B cell (primary cell): Measurements from ENCODE around the gene ELAVL2. TPM values are rescaled to one million over a fixed set of nuclear protein-coding genes. Genes with fewer than 3 reads are reported as not detected.

Source experiments
- ATAC-seq: fragments of 200-7000 bp; cut with Tn5 transposase; one replicate; pipeline ENCODE4 v1.10.0; 2021; ENCODE audit warnings: low read depth, mild to moderate bottlenecking, moderate number of reproducible peaks, moderate library complexity
- CTCF ChIA-PET: fragments of 350-600 bp; sonication (Branson Sonifier 250); formaldehyde crosslinking; loops from one replicate; lab custom pipeline; 2021; ENCODE audit warnings: antibody characterized with exemption, inconsistent platforms; lab: Charles Lee
- POLR2A ChIA-PET: fragments of 350-600 bp; sonication (Branson Sonifier 250); formaldehyde crosslinking; loops from one replicate; lab custom pipeline; 2021; ENCODE audit warnings: antibody characterized with exemption; lab: Charles Lee
- DNase-seq: peaks from one replicate; pipeline ENCODE4 v3.0.0; 2013
- H2AFZ ChIP-seq: 2 replicates; pipeline ENCODE4 v1.6.1; 2012; ENCODE audit warnings: mild to moderate bottlenecking, low read depth, low read length; ENCODE audit not compliant: insufficient read depth, poor library complexity, severe bottlenecking
- H3K27ac ChIP-seq, 2 donors: 1 replicate in 1 of 2; 2 replicates in 1 of 2; pipeline ENCODE4 v1.5.1; 2012 to 2013; ENCODE audit warnings: low read length in 2 of 2, mild to moderate bottlenecking in 2 of 2, moderate library complexity in 1 of 2
- H3K27me3 ChIP-seq, 4 experiments: fragments of 200-600 bp in 1 of 4; sonication (generic) in 1 of 4; replicated peaks in 1 of 4; 1 replicate in 2 of 4; 2 replicates in 2 of 4; pipeline versions ENCODE4 v1.6.1 to v1.7.0; 2013 to 2016; ENCODE audit warnings: low read length in 3 of 4, mild to moderate bottlenecking in 2 of 4, mixed read lengths in 1 of 4, moderate library complexity in 1 of 4; ENCODE audit not compliant: insufficient read depth in 4 of 4, control insufficient read depth in 3 of 4; ENCODE audit errors: control extremely low read depth in 1 of 4
- H3K36me3 ChIP-seq, 2 experiments: replicated peaks in 1 of 2; 1 replicate in 1 of 2; 2 replicates in 1 of 2; pipeline versions ENCODE4 v1.6.1 to v1.7.1; 2013; ENCODE audit warnings: low read length in 1 of 2; ENCODE audit not compliant: insufficient read depth in 2 of 2, control insufficient read depth in 1 of 2; ENCODE audit errors: control extremely low read depth in 1 of 2, extremely low read depth in 1 of 2
- H3K4me1 ChIP-seq, 2 donors: fragments of 200-600 bp in 1 of 2; sonication (generic) in 1 of 2; 1 replicate in 1 of 2; 2 replicates in 1 of 2; pipeline versions ENCODE4 v1.5.1 to v1.6.1; 2013 to 2017; ENCODE audit warnings: low read length in 2 of 2; ENCODE audit not compliant: control insufficient read depth in 2 of 2, insufficient read depth in 2 of 2
- H3K4me2 ChIP-seq: replicated peaks from 2 replicates; pipeline ENCODE3; 2012; ENCODE audit warnings: mild to moderate bottlenecking, low read depth, low read length; ENCODE audit not compliant: poor library complexity, severe bottlenecking
- H3K4me3 ChIP-seq, 5 experiments: fragments of 200-600 bp in 1 of 5; sonication (generic) in 1 of 5; 1 replicate in 3 of 5; 2 replicates in 2 of 5; pipeline versions ENCODE4 v1.5.1 to v1.7.0; 2011 to 2016; ENCODE audit warnings: low read length in 4 of 5, mild to moderate bottlenecking in 4 of 5, low read depth in 2 of 5, control low read depth in 1 of 5, moderate library complexity in 1 of 5; ENCODE audit not compliant: insufficient read depth in 1 of 5; ENCODE audit errors: control extremely low read depth in 1 of 5, extremely low read depth in 1 of 5
- H3K79me2 ChIP-seq: fragments of 200-600 bp; sonication (generic); one replicate; pipeline ENCODE4 v1.6.0; 2016; ENCODE audit warnings: low read length; ENCODE audit not compliant: control insufficient read depth, insufficient read depth
- H3K9ac ChIP-seq: fragments of 200-600 bp; sonication (generic); 2 replicates; pipeline ENCODE4 v1.6.1; 2017; ENCODE audit warnings: mild to moderate bottlenecking, low read length, moderate library complexity
- H3K9me3 ChIP-seq, 3 donors: one replicate each; pipeline versions ENCODE4 v1.6.1 to v1.7.1; 2013; ENCODE audit warnings: low read length in 2 of 3; ENCODE audit not compliant: control insufficient read depth in 2 of 3, insufficient read depth in 1 of 3; ENCODE audit errors: control extremely low read depth in 1 of 3
- H4K20me1 ChIP-seq: 2 replicates; pipeline ENCODE4 v1.6.0; 2012; ENCODE audit warnings: mild to moderate bottlenecking, low read length; ENCODE audit not compliant: insufficient read depth, control insufficient read depth, poor library complexity, severe bottlenecking
- H3K27ac Mint-ChIP-seq: one replicate; pipeline ENCODE4 v1.8.0; 2021; ENCODE audit warnings: mixed read lengths
- H3K27me3 Mint-ChIP-seq: one replicate; pipeline ENCODE4 v1.8.0; 2021; ENCODE audit warnings: mixed read lengths
- H3K4me1 Mint-ChIP-seq: one replicate; pipeline ENCODE4 v1.8.0; 2021; ENCODE audit warnings: mixed read lengths
- H3K4me3 Mint-ChIP-seq: one replicate; pipeline ENCODE4 v1.8.0; 2021; ENCODE audit warnings: mixed read lengths
- H3K9me3 Mint-ChIP-seq: one replicate; pipeline ENCODE4 v1.8.0; 2022; ENCODE audit warnings: mixed read lengths; ENCODE audit not compliant: insufficient read depth
- EZH2 ChIP-seq: IDR thresholded peaks from 2 replicates; pipeline ENCODE4 v1.6.1; 2012; ENCODE audit warnings: borderline replicate concordance, low read depth, mild to moderate bottlenecking, moderate library complexity, low read length; ENCODE audit not compliant: insufficient read depth, poor library complexity, severe bottlenecking
- intact Hi-C: fragments of 100-400 bp; cut with micrococcal nuclease; formaldehyde crosslinking; loops from one replicate; pipeline ENCODE4 v1.10.0; 2022
- polyA plus RNA-seq: library from polyadenylated mRNA; depleted of rRNA; stranded (reverse); fragments of >200 nt; gene quantifications from 2 replicates; pipeline ENCODE4 v1.2.3, GENCODE V29; 2012
- total RNA-seq, 2 donors: library from RNA; stranded (reverse); fragments of 120-200 nt in 1 of 2; gene quantifications; 1 replicate in 1 of 2; 2 replicates in 1 of 2; pipeline versions ENCODE4 v1.2.3 to v1.2.4, GENCODE V29; 2013 to 2022
- TF ChIP-seq, protein P1 (sequence below): fragments of 200-600 bp; IDR thresholded peaks from one replicate; pipeline ENCODE4 v1.8.0; 2022; ENCODE audit warnings: antibody characterized with exemption, mild to moderate bottlenecking

ELAVL2 gene
- total and polyA plus RNA-seq, 2 donors (not counting 1 experiment from before 2014, with no cell fraction given), result not detected

GRCh38 chr9:23772385-23772783 lies 53.7 kb downstream of the ELAVL2 start:
- H3K36me3 ChIP-seq, result no peaks in the 10 kb centered on the region

DNA sequence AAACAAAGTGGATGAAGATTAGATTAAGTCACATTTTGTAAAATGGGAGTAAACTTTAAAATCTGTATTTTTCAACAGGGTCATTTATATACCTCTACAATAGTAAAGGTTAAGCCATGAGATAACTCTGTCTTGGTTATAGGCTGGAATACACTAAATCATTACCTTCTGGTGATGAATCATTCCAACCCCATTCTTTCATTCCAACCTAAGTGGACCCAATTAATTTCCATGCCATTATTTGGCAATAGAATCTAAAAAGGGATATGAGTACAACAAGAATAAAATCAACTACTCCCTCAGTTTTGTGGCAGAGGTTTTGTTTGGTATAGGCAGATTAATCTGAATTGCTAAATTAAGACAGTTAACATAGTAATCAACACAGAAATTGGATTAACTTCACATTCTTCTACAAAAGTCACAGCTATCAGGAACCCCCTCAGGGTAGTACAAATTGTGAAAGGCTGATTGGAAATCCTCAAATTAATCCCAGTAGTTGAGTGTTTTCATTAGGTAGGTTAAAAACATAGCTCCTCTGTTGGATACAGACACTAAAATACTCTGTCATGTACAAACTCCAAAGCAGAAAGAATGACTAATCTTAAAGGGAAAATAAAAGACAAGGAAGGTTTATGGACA lies 54.2 kb downstream of the ELAVL2 start:
- no peaks in the 10 kb centered on the region for H3K27me3 ChIP-seq
- H4K20me1 ChIP-seq, result no peaks in the 10 kb centered on the region
- no peaks in the 10 kb centered on the region for H3K9me3 ChIP-seq
- Mint-ChIP-seq H3K9me3 (no peaks in the 10 kb centered on the region), H3K27ac (no peak overlapping the region), H3K4me3 (no peak overlapping the region), H3K27me3 (no peaks in the 10 kb centered on the region), H3K4me1 (no peaks in the 10 kb centered on the region)
- intact Hi-C loops, result no loop called here
- H3K79me2 ChIP-seq, result no peaks in the 10 kb centered on the region
- ATAC-seq (no peak), DNase-seq (no peak)
- H3K9ac ChIP-seq, result no peak overlapping the region
- no peak overlapping the region for H3K4me2 ChIP-seq
- TF ChIP-seq, protein P1, sequence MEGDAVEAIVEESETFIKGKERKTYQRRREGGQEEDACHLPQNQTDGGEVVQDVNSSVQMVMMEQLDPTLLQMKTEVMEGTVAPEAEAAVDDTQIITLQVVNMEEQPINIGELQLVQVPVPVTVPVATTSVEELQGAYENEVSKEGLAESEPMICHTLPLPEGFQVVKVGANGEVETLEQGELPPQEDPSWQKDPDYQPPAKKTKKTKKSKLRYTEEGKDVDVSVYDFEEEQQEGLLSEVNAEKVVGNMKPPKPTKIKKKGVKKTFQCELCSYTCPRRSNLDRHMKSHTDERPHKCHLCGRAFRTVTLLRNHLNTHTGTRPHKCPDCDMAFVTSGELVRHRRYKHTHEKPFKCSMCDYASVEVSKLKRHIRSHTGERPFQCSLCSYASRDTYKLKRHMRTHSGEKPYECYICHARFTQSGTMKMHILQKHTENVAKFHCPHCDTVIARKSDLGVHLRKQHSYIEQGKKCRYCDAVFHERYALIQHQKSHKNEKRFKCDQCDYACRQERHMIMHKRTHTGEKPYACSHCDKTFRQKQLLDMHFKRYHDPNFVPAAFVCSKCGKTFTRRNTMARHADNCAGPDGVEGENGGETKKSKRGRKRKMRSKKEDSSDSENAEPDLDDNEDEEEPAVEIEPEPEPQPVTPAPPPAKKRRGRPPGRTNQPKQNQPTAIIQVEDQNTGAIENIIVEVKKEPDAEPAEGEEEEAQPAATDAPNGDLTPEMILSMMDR, result no peak
- no peak for TF ChIP-seq EZH2
- H2AFZ ChIP-seq, result no peak overlapping the region
- H3K4me1 ChIP-seq, result no peaks in the 10 kb centered on the region
- ChIA-PET POLR2A (no interaction called here), CTCF (no interaction called here)
- no peak overlapping the region for H3K4me3 ChIP-seq
- H3K27ac ChIP-seq, result no peak overlapping the region
- no peaks in the 10 kb centered on the region for H3K36me3 ChIP-seq

More at GRCh38 chr9:23772385-23772783, 53.7 kb downstream of the ELAVL2 start:
- H3K4me1 ChIP-seq, result no peaks in the 10 kb centered on the region
- POLR2A ChIA-PET, result no interaction called here
- TF ChIP-seq EZH2, result no peak
- TF ChIP-seq, protein P1, result no peak
- H3K9me3 ChIP-seq, result no peaks in the 10 kb centered on the region
- Mint-ChIP-seq H3K27me3 (no peaks in the 10 kb centered on the region), H3K4me3 (no peak overlapping the region), H3K27ac (no peak overlapping the region), H3K9me3 (no peaks in the 10 kb centered on the region), H3K4me1 (no peaks in the 10 kb centered on the region)
- H3K79me2 ChIP-seq, result no peaks in the 10 kb centered on the region
- no peak for ATAC-seq
- no peak overlapping the region for H3K27ac ChIP-seq
- no peaks in the 10 kb centered on the region for H4K20me1 ChIP-seq
- no peak overlapping the region for H2AFZ ChIP-seq
- no peaks in the 10 kb centered on the region for H3K27me3 ChIP-seq
- no peak overlapping the region for H3K4me2 ChIP-seq
- H3K4me3 ChIP-seq, result no peak overlapping the region
- no peak overlapping the region for H3K9ac ChIP-seq
- no peak for DNase-seq
- CTCF ChIA-PET, result no interaction called here
- intact Hi-C loops, result no loop called here
